HG02870 (cell line): ENCODE data around the gene DHRS1.
"Not testable (repeated sequence)": the region's sequence is repeated elsewhere in the genome, so short reads cannot be mapped to it uniquely, and the experiment has no call there.

Source experiments
- ATAC-seq: cut with Tn5 transposase; IDR thresholded peaks from one replicate; pipeline ENCODE4 v1.9.1; 2021; ENCODE audit warnings: mild to moderate bottlenecking, moderate library complexity; ENCODE audit not compliant: unreplicated experiment

DHRS1 gene

GRCh38 chr14:24329073-24329663 lies 29.6 kb upstream of the DHRS1 start:
- no peak for ATAC-seq

GRCh38 chr14:24327914-24328313 lies 28.3 kb upstream of the DHRS1 start:
- not testable (repeated sequence) for ATAC-seq

GRCh38 chr14:24327303-24327702 lies 27.7 kb upstream of the DHRS1 start:
- ATAC-seq = no peak

GRCh38 chr14:24325963-24326362 lies 26.4 kb upstream of the DHRS1 start:
- ATAC-seq = no peak

GRCh38 chr14:24325041-24325530 lies 25.5 kb upstream of the DHRS1 start:
- ATAC-seq = no peak

- no peak for ATAC-seq
These were observed 24.4 kb upstream of the DHRS1 start for GRCh38 chr14:24324024-24324423.

GRCh38 chr14:24323341-24323740 lies 23.8 kb upstream of the DHRS1 start:
- no peak for ATAC-seq

GRCh38 chr14:24322672-24323071 lies 23.1 kb upstream of the DHRS1 start:
- ATAC-seq = no peak

- no peak for ATAC-seq
These were observed 21.8 kb upstream of the DHRS1 start for GRCh38 chr14:24321212-24321975.

GRCh38 chr14:24317141-24317928 lies 17.8 kb upstream of the DHRS1 start:
- ATAC-seq = no peak

- no peak for ATAC-seq
These were observed 17.0 kb upstream of the DHRS1 start for GRCh38 chr14:24316597-24316950.

- ATAC-seq = no peak
These were observed 16.4 kb upstream of the DHRS1 start for GRCh38 chr14:24315807-24316596.

- ATAC-seq = no peak
These were observed 15.7 kb upstream of the DHRS1 start for GRCh38 chr14:24315243-24315806.

GRCh38 chr14:24314377-24315193 lies 15.0 kb upstream of the DHRS1 start:
- no peak for ATAC-seq

- no peak for ATAC-seq
These were observed 14.3 kb upstream of the DHRS1 start for GRCh38 chr14:24313913-24314312.

- ATAC-seq = no peak
These were observed 13.3 kb upstream of the DHRS1 start for GRCh38 chr14:24312736-24313507.

GRCh38 chr14:24311837-24312615 lies 12.4 kb upstream of the DHRS1 start:
- no peak for ATAC-seq
